GM13977 (cell line): Measurements from ENCODE around the gene ZNF43.
A peak's percentile ranks its signal among the peaks of the same experiment; 100 is the strongest.

Source experiments
- DNase-seq: peaks from one replicate; pipeline ENCODE4 v3.0.0; 2012; ENCODE audit warnings: low spot score
- in situ Hi-C: fragments of 300-500 bp; cut with MboI; formaldehyde crosslinking; loops from one replicate; pipeline ENCODE4 v1.12.0; 2022; ENCODE audit warnings: low sequenced_read_pairs, low pct_unique_long_range_greater_than_20kb, mixed read lengths, inconsistent platforms; ENCODE audit not compliant: unreplicated experiment
- TF ChIP-seq, protein P1 (sequence below): IDR thresholded peaks from 2 replicates; pipeline ENCODE4 v1.5.1; 2012; ENCODE audit warnings: mild to moderate bottlenecking, control low read depth; ENCODE audit not compliant: insufficient read depth; ENCODE audit errors: extremely low read depth, missing control alignments

The ZNF43 gene

DNA sequence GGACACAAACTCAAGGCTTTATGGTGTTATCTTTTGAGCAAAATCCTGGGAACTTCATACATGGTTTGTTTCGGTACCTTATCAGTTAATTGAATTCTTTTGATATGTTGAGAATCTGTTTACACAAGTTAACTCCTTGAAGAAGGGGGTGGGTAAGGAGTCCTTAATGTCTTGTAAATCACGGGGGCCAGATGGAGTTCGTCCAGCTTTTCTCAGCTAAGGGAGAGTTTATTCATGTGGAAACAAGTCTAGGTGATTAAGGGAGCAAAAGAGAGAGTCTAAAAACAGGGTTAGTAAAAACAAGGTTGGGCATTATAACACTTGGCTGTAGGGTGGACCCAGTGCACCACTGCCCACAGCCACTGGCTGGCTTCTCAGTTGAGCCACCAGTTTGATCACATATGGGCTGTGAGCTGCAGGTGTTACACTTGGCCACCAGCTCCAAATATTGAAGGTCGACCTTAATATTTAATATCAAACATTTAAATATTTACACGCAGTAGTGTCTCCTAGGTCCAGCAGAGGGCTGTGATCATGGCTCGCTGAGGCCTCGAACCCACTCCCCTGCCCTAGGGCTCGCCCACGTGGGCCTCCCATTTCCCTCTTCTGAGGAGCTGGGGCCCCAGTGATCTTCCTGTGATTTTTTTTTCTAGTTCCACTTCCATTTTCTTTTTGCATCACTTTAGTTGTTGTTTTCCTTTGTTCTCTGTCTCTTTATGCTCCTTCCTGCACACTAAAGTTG lies 21.0 kb upstream of the ZNF43 start:
- no peak for DNase-seq
- TF ChIP-seq, protein P1, sequence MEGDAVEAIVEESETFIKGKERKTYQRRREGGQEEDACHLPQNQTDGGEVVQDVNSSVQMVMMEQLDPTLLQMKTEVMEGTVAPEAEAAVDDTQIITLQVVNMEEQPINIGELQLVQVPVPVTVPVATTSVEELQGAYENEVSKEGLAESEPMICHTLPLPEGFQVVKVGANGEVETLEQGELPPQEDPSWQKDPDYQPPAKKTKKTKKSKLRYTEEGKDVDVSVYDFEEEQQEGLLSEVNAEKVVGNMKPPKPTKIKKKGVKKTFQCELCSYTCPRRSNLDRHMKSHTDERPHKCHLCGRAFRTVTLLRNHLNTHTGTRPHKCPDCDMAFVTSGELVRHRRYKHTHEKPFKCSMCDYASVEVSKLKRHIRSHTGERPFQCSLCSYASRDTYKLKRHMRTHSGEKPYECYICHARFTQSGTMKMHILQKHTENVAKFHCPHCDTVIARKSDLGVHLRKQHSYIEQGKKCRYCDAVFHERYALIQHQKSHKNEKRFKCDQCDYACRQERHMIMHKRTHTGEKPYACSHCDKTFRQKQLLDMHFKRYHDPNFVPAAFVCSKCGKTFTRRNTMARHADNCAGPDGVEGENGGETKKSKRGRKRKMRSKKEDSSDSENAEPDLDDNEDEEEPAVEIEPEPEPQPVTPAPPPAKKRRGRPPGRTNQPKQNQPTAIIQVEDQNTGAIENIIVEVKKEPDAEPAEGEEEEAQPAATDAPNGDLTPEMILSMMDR, result no peak
- in situ Hi-C loops, result no loop called here

DNA sequence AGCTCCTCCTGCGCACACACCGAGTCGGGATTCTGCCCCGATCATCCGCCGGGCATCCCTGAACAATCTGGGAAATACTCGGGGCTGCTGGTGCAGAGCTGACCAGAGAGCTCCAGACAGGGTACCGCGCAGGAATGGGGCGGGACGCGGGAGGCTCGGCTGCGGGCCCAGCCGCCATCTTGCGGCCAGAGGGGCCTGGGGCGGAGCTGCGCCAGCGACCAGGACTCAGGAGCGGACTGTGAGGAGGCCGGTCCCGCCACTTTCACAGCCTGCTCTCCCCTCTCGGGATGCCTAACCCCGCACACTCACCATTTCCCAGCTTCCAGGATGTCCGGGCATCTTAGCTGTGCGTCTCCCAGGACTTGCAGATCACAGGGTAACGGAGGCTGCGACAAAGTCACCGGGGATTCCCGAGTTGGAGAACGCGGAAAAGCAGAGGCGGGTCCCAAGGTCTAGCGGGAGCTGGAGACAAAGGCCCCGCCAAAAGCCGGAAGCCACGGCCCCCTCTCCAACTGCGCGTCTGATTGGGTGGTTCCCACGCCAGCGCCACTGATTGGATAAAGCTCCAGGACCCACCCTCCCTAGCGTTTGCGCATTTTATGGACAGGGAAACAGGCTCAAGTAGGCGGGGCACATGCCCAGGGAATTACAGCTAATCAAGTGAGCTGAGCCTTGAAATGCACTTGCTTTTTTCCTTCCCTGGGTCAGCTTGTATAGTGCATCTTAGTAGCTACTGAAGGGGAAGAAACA lies 15.8 kb upstream of the ZNF43 start:
- DNase-seq, result peak; percentile 89
- TF ChIP-seq, protein P1, result no peak
- in situ Hi-C loops, result no loop called here

DNA sequence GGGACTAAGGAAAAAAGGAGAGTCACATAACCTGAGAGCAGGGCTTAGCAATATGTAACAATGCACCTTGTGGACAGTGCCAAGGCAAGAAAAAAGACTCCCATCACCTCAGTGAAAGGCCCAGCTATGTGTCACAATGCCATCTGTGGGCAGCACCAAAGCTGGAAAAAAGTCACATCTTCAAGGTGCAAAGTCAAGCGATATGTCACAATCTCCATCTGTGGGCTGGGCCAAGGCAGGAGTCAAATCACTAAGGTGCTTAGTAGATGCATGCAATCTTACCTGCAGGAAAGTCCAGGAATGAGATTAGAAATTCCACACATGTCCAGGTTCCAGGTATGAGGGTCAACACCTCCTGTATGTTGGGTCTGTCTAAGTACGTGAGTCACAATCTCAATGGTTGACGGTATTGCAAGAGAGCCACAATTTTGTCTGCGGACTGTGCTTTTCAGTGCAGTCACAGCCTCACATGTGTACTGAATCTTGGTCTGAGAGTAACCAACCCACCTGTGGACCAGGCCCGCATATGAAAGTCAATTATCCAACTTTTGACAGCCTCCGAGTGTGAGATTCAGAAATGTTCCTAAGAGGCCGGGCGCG lies 14.8 kb upstream of the ZNF43 start:
- TF ChIP-seq, protein P1, result no peak
- no peak for DNase-seq
- in situ Hi-C loops, result no loop called here

DNA sequence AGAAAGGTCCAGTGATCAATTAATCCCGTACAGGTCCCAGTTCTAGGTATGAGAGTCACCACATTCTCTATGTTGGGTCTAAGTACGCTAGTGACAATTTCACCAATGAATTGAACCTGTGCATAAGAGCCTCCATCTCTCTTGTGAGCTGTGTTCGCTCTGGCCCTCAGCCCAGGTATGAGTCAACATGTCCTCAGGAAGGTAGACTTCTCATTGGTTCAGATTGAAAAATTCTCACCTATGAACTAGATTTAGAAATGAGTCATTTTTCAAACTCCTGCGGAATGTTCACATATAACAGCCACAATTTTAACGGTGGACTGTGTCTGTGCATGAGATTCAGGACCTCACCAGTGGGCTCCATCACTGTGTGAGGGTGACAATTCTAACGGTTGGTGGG lies 12.7 kb upstream of the ZNF43 start:
- DNase-seq, result no peak
- in situ Hi-C loops, result no loop called here
- TF ChIP-seq, protein P1, result no peak

DNA sequence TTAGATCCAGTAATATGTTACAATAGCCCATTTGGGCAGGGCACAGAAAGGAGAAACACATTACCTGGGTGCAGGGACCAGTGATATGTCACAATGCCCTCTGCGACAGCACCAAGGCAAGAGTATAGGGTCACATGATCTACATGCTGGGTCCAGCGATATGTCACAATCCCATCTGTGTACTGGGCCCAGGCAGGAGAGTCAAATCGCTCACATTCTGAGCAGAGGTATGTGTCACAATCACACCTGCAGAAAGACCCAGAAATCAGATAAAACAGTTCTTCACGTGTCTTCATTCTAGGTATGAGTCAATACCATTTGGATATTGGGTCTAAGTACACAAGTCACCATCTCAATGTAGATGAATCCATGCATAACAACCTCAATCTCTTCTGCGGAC lies 7.1 kb upstream of the ZNF43 start:
- TF ChIP-seq, protein P1, result no peak
- no peak for DNase-seq
- in situ Hi-C loops, result no loop called here

DNA sequence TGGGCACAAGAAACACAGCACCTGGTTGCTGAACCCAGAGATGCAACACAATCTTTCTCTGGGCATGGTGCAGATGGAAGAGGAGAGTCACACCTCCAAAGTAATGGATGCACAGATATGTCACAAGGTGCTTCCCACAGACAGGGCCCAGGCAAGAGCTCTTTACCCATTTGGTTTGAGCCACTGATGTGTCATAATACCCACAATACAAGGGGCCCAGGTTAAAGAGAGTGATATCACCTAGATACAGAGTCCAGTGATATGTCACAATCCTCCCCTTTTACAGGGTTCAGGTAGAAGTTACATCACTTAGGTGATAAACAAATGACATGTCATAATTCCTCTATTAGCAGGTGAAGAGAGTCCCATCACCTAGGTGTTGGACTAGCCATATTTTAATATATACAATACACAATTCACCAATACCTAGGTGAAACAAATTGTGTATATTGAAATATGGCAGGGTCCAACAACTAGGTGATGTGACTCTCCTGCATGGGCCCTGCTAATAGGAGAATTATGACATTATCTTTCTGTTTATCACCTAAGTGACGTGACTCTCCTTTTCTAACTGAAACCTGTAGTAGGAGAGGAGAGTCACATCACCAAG lies 5.6 kb upstream of the ZNF43 start:
- TF ChIP-seq, protein P1, result no peak
- DNase-seq, result no peak
- in situ Hi-C loops, result no loop called here
